Muscle layer of colon (tissue), 2 donors: ENCODE data around the gene MRI1.
"Not testable (repeated sequence)": the region's sequence is repeated elsewhere in the genome, so short reads cannot be mapped to it uniquely, and the experiment has no call there.

Experiments used
- H3K27ac ChIP-seq: one replicate; pipeline ENCODE4 v1.7.0; 2013; ENCODE audit warnings: low read depth, mild to moderate bottlenecking, low read length, moderate library complexity
- H3K27me3 ChIP-seq, 2 donors: one replicate each; pipeline ENCODE4 v1.7.0; 2013; ENCODE audit warnings: low read length in 2 of 2, mild to moderate bottlenecking in 2 of 2; ENCODE audit not compliant: insufficient read depth in 2 of 2, control insufficient read depth in 1 of 2
- H3K36me3 ChIP-seq: one replicate; pipeline ENCODE4 v1.7.0; 2013; ENCODE audit warnings: mild to moderate bottlenecking, low read length; ENCODE audit not compliant: insufficient read depth
- H3K4me1 ChIP-seq: one replicate; pipeline ENCODE4 v1.7.0; 2013; ENCODE audit warnings: mild to moderate bottlenecking, low read length; ENCODE audit not compliant: insufficient read depth
- H3K4me3 ChIP-seq, 2 donors: one replicate each; pipeline ENCODE4 v1.7.0; 2013; ENCODE audit warnings: low read length in 2 of 2, low read depth in 1 of 2, mild to moderate bottlenecking in 1 of 2, moderate library complexity in 1 of 2
- H3K9ac ChIP-seq: one replicate; pipeline ENCODE4 v1.7.0; 2013; ENCODE audit warnings: low read length
- H3K9me3 ChIP-seq: one replicate; pipeline ENCODE4 v1.7.0; 2013; ENCODE audit warnings: mild to moderate bottlenecking, low read length
- donor health status: abdominal sarcoma.
- donor health status: Adenocarcinoma of cecum.

The MRI1 gene

GRCh38 chr19:13738073-13738472, 26.2 kb upstream of the MRI1 start:
- Histone ChIP-seq H3K27ac (no peak overlapping the region), H3K4me1 (no peaks in the 10 kb centered on the region), H3K4me3 (no peak overlapping the region), H3K9ac (no peak overlapping the region), H3K27me3 (no peaks in the 10 kb centered on the region), H3K36me3 (peaks cover 3% of the 10 kb centered on the region), H3K9me3 (no peaks in the 10 kb centered on the region)

DNA sequence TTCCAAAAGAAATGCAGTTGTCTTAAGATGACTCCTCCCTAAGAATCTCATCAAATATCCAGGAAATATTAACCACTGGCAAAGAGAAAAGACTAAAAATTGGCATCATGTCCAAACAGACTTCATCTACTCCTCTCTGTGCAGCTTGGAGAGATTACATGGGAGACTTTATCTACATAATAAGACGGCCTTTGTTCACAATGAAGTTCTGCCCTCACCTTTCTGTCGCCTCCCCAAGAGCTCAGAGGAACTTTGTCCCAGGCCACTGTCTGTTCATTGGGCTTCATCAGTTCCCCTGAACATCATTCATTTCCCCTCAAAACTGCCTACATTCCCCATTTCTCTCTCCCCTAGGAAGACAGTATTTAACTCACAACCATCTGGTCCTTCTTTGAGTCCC, 22.4 kb upstream of the MRI1 start:
- Histone ChIP-seq H3K9ac (no peak overlapping the region), H3K4me3 (no peak overlapping the region), H3K27me3 (no peaks in the 10 kb centered on the region), H3K27ac (no peak overlapping the region), H3K9me3 (no peaks in the 10 kb centered on the region), H3K4me1 (no peaks in the 10 kb centered on the region), H3K36me3 (no peaks in the 10 kb centered on the region)

- Histone ChIP-seq H3K9ac (no peak overlapping the region), H3K4me3 (no peak overlapping the region), H3K4me1 (no peaks in the 10 kb centered on the region), H3K27ac (no peak overlapping the region), H3K36me3 (no peaks in the 10 kb centered on the region), H3K9me3 (no peaks in the 10 kb centered on the region), H3K27me3 (no peaks in the 10 kb centered on the region)
Measured at GRCh38 chr19:13742756-13743155, 21.6 kb upstream of the MRI1 start.

GRCh38 chr19:13744174-13744573, 20.1 kb upstream of the MRI1 start:
- no peak overlapping the region for H3K9ac ChIP-seq
- H3K36me3 ChIP-seq = no peaks in the 10 kb centered on the region
- H3K9me3 ChIP-seq = no peaks in the 10 kb centered on the region
- no peak overlapping the region for H3K27ac ChIP-seq
- no peaks in the 10 kb centered on the region for H3K27me3 ChIP-seq
- H3K4me3 ChIP-seq = no peak overlapping the region
- peaks cover 10% of the 10 kb centered on the region for H3K4me1 ChIP-seq

GRCh38 chr19:13747098-13747453, 17.2 kb upstream of the MRI1 start:
- Histone ChIP-seq H3K4me3 (peak overlapping the region; percentile 74 to 77), H3K9me3 (no peaks in the 10 kb centered on the region), H3K27me3 (no peaks in the 10 kb centered on the region), H3K36me3 (peaks cover 7% of the 10 kb centered on the region), H3K27ac (peak overlapping the region; percentile 82), H3K4me1 (peaks cover 13% of the 10 kb centered on the region), H3K9ac (no peak overlapping the region)

DNA sequence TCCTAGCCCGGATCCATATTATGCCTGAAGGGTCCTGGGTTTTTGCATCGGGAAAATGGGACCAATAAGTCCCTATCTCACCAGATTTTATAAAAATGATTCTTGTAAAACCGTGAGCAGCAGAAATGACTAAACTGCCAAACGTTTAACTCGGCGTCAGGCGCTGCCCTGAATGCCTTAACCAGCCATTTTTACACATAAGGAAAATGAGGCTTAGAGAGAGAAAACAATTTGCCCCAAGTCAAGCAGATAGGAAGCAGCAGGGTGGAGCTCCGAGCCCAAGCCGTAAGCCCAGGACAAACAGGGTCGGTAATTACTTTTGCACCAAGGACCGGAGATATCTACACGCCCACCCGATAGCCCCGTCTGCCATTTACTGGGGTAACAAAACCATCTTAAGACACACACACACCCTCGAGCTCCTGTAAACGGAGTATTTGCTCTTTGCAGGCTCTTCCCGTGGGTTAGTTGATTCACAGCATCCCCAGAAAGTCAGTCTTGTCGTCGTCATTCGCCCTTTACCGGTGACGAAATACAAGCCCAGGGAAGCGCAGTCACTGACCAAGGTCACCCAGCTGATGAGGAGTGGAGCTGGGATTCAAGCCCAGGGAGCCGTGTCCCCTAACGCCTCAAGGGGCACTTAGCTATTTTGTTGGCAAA, 16.0 kb upstream of the MRI1 start:
- Histone ChIP-seq H3K9ac (peak overlapping the region; percentile 90), H3K36me3 (peaks cover 16% of the 10 kb centered on the region), H3K27me3 (no peaks in the 10 kb centered on the region), H3K4me1 (peaks cover 13% of the 10 kb centered on the region), H3K9me3 (no peaks in the 10 kb centered on the region), H3K27ac (peak overlapping the region; percentile 82), H3K4me3 (peak overlapping the region; percentile 74 to 77)

DNA sequence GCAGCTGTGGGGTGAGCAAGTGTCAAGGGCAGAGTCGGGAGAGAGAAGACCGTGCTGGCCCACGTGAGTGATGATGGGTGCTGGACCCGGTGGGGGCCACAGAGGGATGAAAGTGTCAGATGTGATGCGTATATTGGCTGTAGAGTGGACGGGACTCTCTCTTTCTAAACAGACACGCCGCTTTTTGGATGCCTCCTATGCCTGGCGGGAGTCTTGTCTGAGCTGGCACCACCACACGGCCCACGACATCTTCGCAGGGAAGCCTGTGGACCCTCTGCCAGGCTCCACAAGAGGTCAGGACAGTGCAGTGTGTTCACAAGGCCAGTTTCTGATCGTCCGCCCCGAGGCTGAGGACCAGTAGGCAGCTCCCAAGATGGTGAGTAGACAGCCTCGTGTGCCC, 12.9 kb upstream of the MRI1 start:
- Histone ChIP-seq H3K4me1 (peaks cover 13% of the 10 kb centered on the region), H3K27ac (no peak overlapping the region), H3K9me3 (no peaks in the 10 kb centered on the region), H3K27me3 (no peaks in the 10 kb centered on the region), H3K4me3 (no peak overlapping the region), H3K36me3 (peaks cover 37% of the 10 kb centered on the region), H3K9ac (no peak overlapping the region)

- H3K9ac ChIP-seq, H3K27me3 ChIP-seq, H3K4me1 ChIP-seq, H3K9me3 ChIP-seq, H3K4me3 ChIP-seq, H3K27ac ChIP-seq: not testable (repeated sequence)
- peaks cover 55% of the 10 kb centered on the region for H3K36me3 ChIP-seq
Measured at GRCh38 chr19:13753622-13754021, 10.7 kb upstream of the MRI1 start.

DNA sequence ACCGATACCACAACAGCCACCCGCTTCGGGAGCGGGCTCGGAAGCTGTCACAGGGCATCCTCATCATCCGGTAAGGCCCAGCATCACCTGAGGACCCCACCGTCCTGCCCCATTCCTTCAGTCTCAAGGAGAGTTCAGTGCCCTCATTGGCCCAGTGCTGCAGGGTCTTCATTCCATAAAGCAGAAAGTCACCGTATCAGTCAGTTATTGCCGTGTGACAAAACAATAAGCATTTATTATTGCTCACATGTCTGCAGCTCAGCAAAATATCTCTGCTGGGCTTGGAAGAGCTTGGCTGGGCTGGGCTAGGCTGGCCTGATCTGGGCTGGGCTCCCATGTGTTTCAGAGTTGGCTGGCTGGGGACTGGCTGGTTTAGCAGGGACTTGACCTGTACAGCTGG, 8.1 kb upstream of the MRI1 start:
- Histone ChIP-seq H3K36me3 (peaks cover 63% of the 10 kb centered on the region), H3K4me1 (no peaks in the 10 kb centered on the region), H3K9me3 (no peaks in the 10 kb centered on the region), H3K4me3 (no peak overlapping the region), H3K27me3 (no peaks in the 10 kb centered on the region), H3K27ac (no peak overlapping the region), H3K9ac (no peak overlapping the region)

- Histone ChIP-seq H3K4me1 (no peaks in the 10 kb centered on the region), H3K9me3 (no peaks in the 10 kb centered on the region), H3K27me3 (no peaks in the 10 kb centered on the region), H3K27ac (no peak overlapping the region), H3K4me3 (no peak overlapping the region), H3K9ac (no peak overlapping the region), H3K36me3 (peaks cover 48% of the 10 kb centered on the region)
Measured at GRCh38 chr19:13757805-13758772, 6.2 kb upstream of the MRI1 start.

- Histone ChIP-seq H3K36me3 (peaks cover 47% of the 10 kb centered on the region), H3K4me3 (no peak overlapping the region)
Measured at GRCh38 chr19:13758795-13759194, 5.5 kb upstream of the MRI1 start.

More at GRCh38 chr19:13758795-13759194, 5.5 kb upstream of the MRI1 start:
- H3K9me3 ChIP-seq = no peaks in the 10 kb centered on the region
- H3K27me3 ChIP-seq = no peaks in the 10 kb centered on the region
- no peak overlapping the region for H3K27ac ChIP-seq
- H3K9ac ChIP-seq = no peak overlapping the region
- H3K4me1 ChIP-seq = peaks cover under 1% of the 10 kb centered on the region
